ENCODE measurements around the gene PCDH1.
"Not testable (repeated sequence)": the region's sequence is repeated elsewhere in the genome, so short reads cannot be mapped to it uniquely, and the experiment has no call there.

The PCDH1 gene

GRCh38 chr5:141902015-141902814 is 24.0 kb upstream of the PCDH1 start:
- no peak for DNase-seq (ENCODE audit: low read depth in 1 of 2, low spot score in 1 of 2)

- DNase-seq (ENCODE audit: low read depth in 1 of 2, low spot score in 1 of 2) = no peak
Measured at GRCh38 chr5:141898448-141899049, 20.3 kb upstream of the PCDH1 start.

- no peak for DNase-seq (ENCODE audit: low read depth in 1 of 2, low spot score in 1 of 2)
Measured at GRCh38 chr5:141897425-141897824, 19.2 kb upstream of the PCDH1 start.

GRCh38 chr5:141890429-141890828 is 12.2 kb upstream of the PCDH1 start:
- DNase-seq (ENCODE audit: low read depth in 1 of 2, low spot score in 1 of 2) = not testable (repeated sequence)

GRCh38 chr5:141889282-141889871 is 11.2 kb upstream of the PCDH1 start:
- DNase-seq (ENCODE audit: low read depth in 1 of 2, low spot score in 1 of 2) = no peak

- no peak for DNase-seq (ENCODE audit: low read depth in 1 of 2, low spot score in 1 of 2)
Measured at GRCh38 chr5:141883892-141884318, 5.7 kb upstream of the PCDH1 start.

GRCh38 chr5:141883184-141883891 is 5.1 kb upstream of the PCDH1 start:
- DNase-seq (ENCODE audit: low read depth in 1 of 2, low spot score in 1 of 2) = no peak

GRCh38 chr5:141882594-141883183 is 4.5 kb upstream of the PCDH1 start:
- DNase-seq (ENCODE audit: low read depth in 1 of 2, low spot score in 1 of 2) = no peak

GRCh38 chr5:141881886-141882285 is 3.7 kb upstream of the PCDH1 start:
- DNase-seq (ENCODE audit: low read depth in 1 of 2, low spot score in 1 of 2) = no peak

- no peak for DNase-seq (ENCODE audit: low read depth in 1 of 2, low spot score in 1 of 2)
Measured at GRCh38 chr5:141880961-141881801, 3.0 kb upstream of the PCDH1 start.

- DNase-seq (ENCODE audit: low read depth in 1 of 2, low spot score in 1 of 2) = no peak
Measured at GRCh38 chr5:141879941-141880738, 1.9 kb upstream of the PCDH1 start.

GRCh38 chr5:141879426-141879759 is 1.2 kb upstream of the PCDH1 start:
- DNase-seq (ENCODE audit: low read depth in 1 of 2, low spot score in 1 of 2) = no peak

- peak; percentile 65 to 70 for DNase-seq (ENCODE audit: low read depth in 1 of 2, low spot score in 1 of 2)
Measured at GRCh38 chr5:141878711-141879425, 658 bp upstream of the PCDH1 start.

- DNase-seq (ENCODE audit: low read depth in 1 of 2, low spot score in 1 of 2) = no peak
Measured at GRCh38 chr5:141877356-141878185, 639 bp downstream of the PCDH1 start.

- no peak for DNase-seq (ENCODE audit: low read depth in 1 of 2, low spot score in 1 of 2)
Measured at GRCh38 chr5:141876628-141877355, 1.4 kb downstream of the PCDH1 start.

- no peak for DNase-seq (ENCODE audit: low read depth in 1 of 2, low spot score in 1 of 2)
Measured at GRCh38 chr5:141875795-141876627, 2.2 kb downstream of the PCDH1 start.
